HG02840 (cell line): Measurements from ENCODE around the gene PSMA4.
A peak's percentile ranks its signal among the peaks of the same experiment; 100 is the strongest.
"Not testable (repeated sequence)": the region's sequence is repeated elsewhere in the genome, so short reads cannot be mapped to it uniquely, and the experiment has no call there.

Source experiments
- ATAC-seq: cut with Tn5 transposase; IDR thresholded peaks from one replicate; pipeline ENCODE4 v1.9.1; 2021; ENCODE audit warnings: mild to moderate bottlenecking, moderate library complexity, moderate number of reproducible peaks; ENCODE audit not compliant: unreplicated experiment, low FRiP score

Gene PSMA4

GRCh38 chr15:78540141-78540870, at the start of gene PSMA4:
TSS of gene PSMA4 (plus strand) at chr15:78540444. CDS start at chr15:78541928, 1,484 bp downstream.
- ATAC-seq, result peak; percentile 82

- no peak for ATAC-seq
Observed at GRCh38 chr15:78492872-78493271, 47.4 kb upstream of the PSMA4 start.

- no peak for ATAC-seq
Observed at GRCh38 chr15:78501857-78502256, 38.4 kb upstream of the PSMA4 start.

GRCh38 chr15:78502641-78503040, 37.6 kb upstream of the PSMA4 start:
- no peak for ATAC-seq

GRCh38 chr15:78506971-78507830, 33.0 kb upstream of the PSMA4 start, which contains the start of gene HYKK:
TSS of gene HYKK (plus strand) at chr15:78507577. CDS start at chr15:78513089, 5,512 bp downstream.
- peak; percentile 78 for ATAC-seq

GRCh38 chr15:78507831-78508160, 32.4 kb upstream of the PSMA4 start:
- ATAC-seq, result peak; percentile 31

GRCh38 chr15:78508272-78508671, 32.0 kb upstream of the PSMA4 start:
- ATAC-seq, result no peak

- no peak for ATAC-seq
Observed at GRCh38 chr15:78509726-78510312, 30.4 kb upstream of the PSMA4 start.

GRCh38 chr15:78520035-78520434, 20.2 kb upstream of the PSMA4 start:
- ATAC-seq, result not testable (repeated sequence)

GRCh38 chr15:78524230-78524629, 16.0 kb upstream of the PSMA4 start:
- no peak for ATAC-seq

GRCh38 chr15:78527325-78527724, 12.9 kb upstream of the PSMA4 start:
- ATAC-seq, result no peak

- no peak for ATAC-seq
Observed at GRCh38 chr15:78533331-78533730, 6.9 kb upstream of the PSMA4 start.

GRCh38 chr15:78536134-78536533, 4.1 kb upstream of the PSMA4 start:
- ATAC-seq, result no peak

- ATAC-seq, result no peak
Observed at GRCh38 chr15:78537266-78537905, 2.9 kb upstream of the PSMA4 start.

GRCh38 chr15:78538358-78538757, 1.9 kb upstream of the PSMA4 start:
- no peak for ATAC-seq

- not testable (repeated sequence) for ATAC-seq
Observed at GRCh38 chr15:78539464-78540140, 642 bp upstream of the PSMA4 start.

GRCh38 chr15:78540871-78541743, 863 bp downstream of the PSMA4 start:
- no peak for ATAC-seq

GRCh38 chr15:78541744-78542034, 1.4 kb downstream of the PSMA4 start:
- ATAC-seq, result no peak

- no peak for ATAC-seq
Observed at GRCh38 chr15:78542647-78543046, 2.4 kb downstream of the PSMA4 start.
